22Rv1 (cell line): ENCODE data around the gene MTAP.

Experiments
- CTCF ChIP-seq: fragments of 450-650 bp; IDR thresholded peaks from 2 replicates; pipeline ENCODE4 v1.5.1; 2017; ENCODE audit warnings: mild to moderate bottlenecking
- ZFX ChIP-seq: fragments of 450-650 bp; IDR thresholded peaks from 2 replicates; pipeline ENCODE4 v1.6.1; 2017; ENCODE audit warnings: antibody characterized with exemption, borderline replicate concordance

DNA sequence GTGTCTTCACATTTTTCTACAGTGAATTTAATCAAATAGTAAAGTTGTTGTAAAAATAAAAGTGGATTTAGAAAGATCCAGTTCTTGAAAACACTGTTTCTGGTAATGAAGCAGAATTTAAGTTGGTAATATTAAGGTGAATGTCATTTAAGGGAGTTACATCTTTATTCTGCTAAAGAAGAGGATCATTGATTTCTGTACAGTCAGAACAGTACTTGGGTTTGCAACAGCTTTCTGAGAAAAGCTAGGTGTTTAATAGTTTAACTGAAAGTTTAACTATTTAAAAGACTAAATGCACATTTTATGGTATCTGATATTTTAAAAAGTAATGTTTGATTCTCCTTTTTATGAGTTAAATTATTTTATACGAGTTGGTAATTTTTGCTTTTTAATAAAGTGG is 60.4 kb downstream of the MTAP start:
- TF ChIP-seq CTCF (no peak), ZFX (no peak)
